Stimulated activated CD4-positive, alpha-beta T cell treated with anti-CD3 and anti-CD28 coated beads, Interleukin-12 subunit alpha, Interleukin-12 subunit beta, amount 100 ng/mL, for 24 hours (primary cell): ENCODE data around the gene PLB1.

Experiments
- DNase-seq, 2 experiments: peaks; one replicate each; pipeline ENCODE4 v3.0.0-alpha.2; 2020; ENCODE audit warnings: low read depth in 2 of 2

The PLB1 gene

GRCh38 chr2:28565720-28566295 is 69.9 kb downstream of the PLB1 start:
- DNase-seq: no peak

GRCh38 chr2:28566521-28567041 is 70.7 kb downstream of the PLB1 start:
- peak; percentile 82 to 87 for DNase-seq

- DNase-seq: no peak
Measured at GRCh38 chr2:28567061-28567471, 71.2 kb downstream of the PLB1 start.

GRCh38 chr2:28568036-28568435 is 72.2 kb downstream of the PLB1 start:
- no peak for DNase-seq

- DNase-seq: no peak
Measured at GRCh38 chr2:28568533-28568932, 72.7 kb downstream of the PLB1 start.

- DNase-seq: no peak
Measured at GRCh38 chr2:28570431-28570830, 74.6 kb downstream of the PLB1 start.

- no peak for DNase-seq
Measured at GRCh38 chr2:28576714-28577113, 80.9 kb downstream of the PLB1 start.

GRCh38 chr2:28577791-28578680 is 82.2 kb downstream of the PLB1 start:
- DNase-seq: no peak

GRCh38 chr2:28578774-28579173 is 82.9 kb downstream of the PLB1 start:
- DNase-seq: no peak

GRCh38 chr2:28579606-28580005 is 83.7 kb downstream of the PLB1 start:
- DNase-seq: no peak

- no peak for DNase-seq
Measured at GRCh38 chr2:28580078-28580477, 84.2 kb downstream of the PLB1 start.

GRCh38 chr2:28581312-28581711 is 85.5 kb downstream of the PLB1 start:
- no peak for DNase-seq

- DNase-seq: no peak
Measured at GRCh38 chr2:28582152-28582551, 86.3 kb downstream of the PLB1 start.

- no peak for DNase-seq
Measured at GRCh38 chr2:28582595-28582994, 86.7 kb downstream of the PLB1 start.

GRCh38 chr2:28583899-28584553 is 88.2 kb downstream of the PLB1 start:
- peak; percentile 67 to 68 for DNase-seq

GRCh38 chr2:28586867-28587266 is 91.0 kb downstream of the PLB1 start:
- DNase-seq: no peak

GRCh38 chr2:28587526-28588291 is 91.8 kb downstream of the PLB1 start:
- DNase-seq: no peak

- DNase-seq: no peak
Measured at GRCh38 chr2:28588292-28588670, 92.4 kb downstream of the PLB1 start.

GRCh38 chr2:28589746-28590463 is 94.0 kb downstream of the PLB1 start:
- no peak for DNase-seq

- no peak for DNase-seq
Measured at GRCh38 chr2:28590496-28591301, 94.8 kb downstream of the PLB1 start.
